Activated naive CD8-positive, alpha-beta T cell treated with anti-CD3 and anti-CD28 coated beads, Interleukin-2, amount 10 ng/mL, durations not matched to agents 7 days and 5 days (primary cell): ENCODE results near the gene ENTHD1. TPM values are rescaled to one million over a fixed set of nuclear protein-coding genes. Genes with fewer than 3 reads are reported as not detected.
A peak's percentile ranks its signal among the peaks of the same experiment; 100 is the strongest.
"Not testable (repeated sequence)": the region's sequence is repeated elsewhere in the genome, so short reads cannot be mapped to it uniquely, and the experiment has no call there.

Experiments used
- ATAC-seq: fragments of 150-1000 bp; cut with Tn5 transposase; one replicate; pipeline ENCODE4 v1.10.0; 2021; ENCODE audit warnings: low read depth, moderate library complexity
- POLR2A ChIA-PET: fragments of 350-600 bp; sonication (Branson Sonifier 250); formaldehyde crosslinking; loops from one replicate; lab custom pipeline; 2021; ENCODE audit warnings: antibody characterized with exemption; lab: Charles Lee
- DNase-seq: peaks from one replicate; pipeline ENCODE4 v3.0.0; 2021
- H3K27ac Mint-ChIP-seq: one replicate; pipeline ENCODE4 v1.8.0; 2022; ENCODE audit warnings: mild to moderate bottlenecking, mixed read lengths
- H3K27me3 Mint-ChIP-seq: one replicate; pipeline ENCODE4 v1.8.0; 2022; ENCODE audit warnings: mild to moderate bottlenecking, moderate library complexity, mixed read lengths
- H3K36me3 Mint-ChIP-seq: one replicate; pipeline ENCODE4 v1.8.0; 2021; ENCODE audit warnings: mild to moderate bottlenecking, mixed read lengths
- H3K4me1 Mint-ChIP-seq: one replicate; pipeline ENCODE4 v1.8.0; 2021; ENCODE audit warnings: mixed read lengths
- H3K4me3 Mint-ChIP-seq: one replicate; pipeline ENCODE4 v1.8.0; 2022; ENCODE audit warnings: mild to moderate bottlenecking, moderate library complexity, mixed read lengths
- H3K9me3 Mint-ChIP-seq: one replicate; pipeline ENCODE4 v1.8.0; 2021; ENCODE audit warnings: mixed read lengths
- total RNA-seq, 2 experiments: library from RNA; stranded (reverse); gene quantifications; one replicate each; pipeline ENCODE4 v1.2.3, GENCODE V29; 2021

ENTHD1 gene
- total RNA-seq, 2 experiments from 2014 or later: 0.11 to 0.34 TPM

- no peak overlapping the region for H3K4me3 Mint-ChIP-seq
- peaks cover 12% of the 10 kb centered on the region for H3K27me3 Mint-ChIP-seq
- H3K36me3 Mint-ChIP-seq: no peaks in the 10 kb centered on the region
- no peaks in the 10 kb centered on the region for H3K4me1 Mint-ChIP-seq
- ATAC-seq: no peak
- H3K27ac Mint-ChIP-seq: no peak overlapping the region
- POLR2A ChIA-PET: no interaction called here
- H3K9me3 Mint-ChIP-seq: no peaks in the 10 kb centered on the region
- DNase-seq: no peak
These were observed 41.8 kb downstream of the ENTHD1 start for GRCh38 chr22:39851606-39852315.

- Mint-ChIP-seq H3K4me3 (no peak overlapping the region), H3K27me3 (peaks cover 10% of the 10 kb centered on the region), H3K9me3 (peaks cover 2% of the 10 kb centered on the region), H3K36me3 (peaks cover 3% of the 10 kb centered on the region), H3K4me1 (peaks cover 6% of the 10 kb centered on the region), H3K27ac (no peak overlapping the region)
- DNase-seq (no peak), ATAC-seq (no peak)
- POLR2A ChIA-PET: no interaction called here
These were observed 46.1 kb downstream of the ENTHD1 start for GRCh38 chr22:39847477-39847876.

DNA sequence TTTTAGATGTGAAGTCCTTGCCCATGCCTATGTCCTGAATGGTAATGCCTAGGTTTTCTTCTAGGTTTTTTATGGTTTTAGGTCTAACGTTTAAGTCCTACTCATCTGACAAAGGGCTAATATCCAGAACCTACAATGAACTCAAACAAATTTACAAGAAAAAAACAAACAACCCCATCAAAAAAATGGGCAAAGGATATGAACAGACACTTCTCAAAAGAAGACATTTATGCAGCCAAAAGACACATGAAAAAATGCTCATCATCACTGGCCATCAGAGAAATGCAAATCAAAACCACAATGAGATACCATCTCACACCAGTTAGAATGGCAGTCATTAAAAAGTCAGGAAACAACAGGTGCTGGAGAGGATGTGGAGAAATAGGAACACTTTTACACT lies 47.0 kb downstream of the ENTHD1 start:
- H3K4me1 Mint-ChIP-seq, H3K4me3 Mint-ChIP-seq, H3K27me3 Mint-ChIP-seq, POLR2A ChIA-PET, H3K36me3 Mint-ChIP-seq, DNase-seq, H3K27ac Mint-ChIP-seq, H3K9me3 Mint-ChIP-seq, ATAC-seq: not testable (repeated sequence)

DNA sequence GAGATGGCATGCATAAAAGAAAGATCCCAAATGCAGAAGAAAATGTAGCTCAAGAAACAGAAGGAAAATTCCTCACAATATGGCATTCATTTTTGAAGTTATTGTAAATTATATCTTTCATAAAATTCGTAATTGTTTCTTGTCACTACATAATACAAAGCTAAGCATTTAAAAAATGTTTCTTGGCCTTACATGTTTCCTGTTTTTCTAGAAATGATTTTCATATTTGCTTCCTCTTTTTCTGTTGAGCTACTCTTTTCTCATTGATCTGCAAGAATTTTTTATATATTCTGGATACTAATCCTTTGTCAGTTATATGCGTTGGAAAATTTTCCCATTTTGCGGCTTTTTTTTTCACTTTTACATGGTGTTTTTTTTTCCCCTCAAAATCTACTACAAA lies 48.0 kb downstream of the ENTHD1 start:
- Mint-ChIP-seq H3K4me1 (peaks cover 6% of the 10 kb centered on the region), H3K27me3 (peaks cover 2% of the 10 kb centered on the region), H3K27ac (no peak overlapping the region), H3K9me3 (peaks cover 2% of the 10 kb centered on the region), H3K36me3 (peaks cover 3% of the 10 kb centered on the region), H3K4me3 (no peak overlapping the region)
- POLR2A ChIA-PET: no interaction called here
- DNase-seq (no peak), ATAC-seq (no peak)

- peaks cover 5% of the 10 kb centered on the region for H3K4me1 Mint-ChIP-seq
- H3K27ac Mint-ChIP-seq: peak overlapping the region; percentile 2
- no peak overlapping the region for H3K4me3 Mint-ChIP-seq
- POLR2A ChIA-PET: no interaction called here
- H3K36me3 Mint-ChIP-seq: peaks cover 4% of the 10 kb centered on the region
- ATAC-seq: peak; percentile 79
- DNase-seq: no peak
- H3K27me3 Mint-ChIP-seq: peaks cover 7% of the 10 kb centered on the region
- peaks cover 2% of the 10 kb centered on the region for H3K9me3 Mint-ChIP-seq
These were observed 53.5 kb downstream of the ENTHD1 start for GRCh38 chr22:39839917-39840510.

GRCh38 chr22:39839204-39839603 lies 54.4 kb downstream of the ENTHD1 start:
- Mint-ChIP-seq H3K4me3 (no peak overlapping the region), H3K27me3 (peaks cover 7% of the 10 kb centered on the region), H3K9me3 (peaks cover 2% of the 10 kb centered on the region), H3K27ac (no peak overlapping the region), H3K4me1 (peaks cover 5% of the 10 kb centered on the region), H3K36me3 (peaks cover 2% of the 10 kb centered on the region)
- DNase-seq (no peak), ATAC-seq (no peak)
- POLR2A ChIA-PET: no interaction called here

DNA sequence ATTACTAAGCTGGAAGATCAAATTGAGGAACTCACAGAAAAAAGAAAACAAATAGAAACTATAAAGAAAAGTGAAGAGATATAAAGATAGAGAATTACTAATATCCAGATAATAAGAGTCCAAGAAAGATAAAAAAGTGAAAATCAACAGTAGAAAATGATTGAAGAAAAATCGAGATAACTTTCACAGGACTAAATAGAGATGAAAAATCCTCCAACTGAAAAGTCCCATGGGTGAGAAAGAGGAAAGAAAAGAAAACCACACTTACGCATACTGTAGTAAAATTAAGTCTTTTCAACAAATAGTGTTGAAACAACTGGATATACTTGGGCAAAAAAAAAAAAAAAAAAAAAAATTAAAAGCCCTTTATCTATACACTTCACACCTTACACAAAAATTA lies 60.0 kb downstream of the ENTHD1 start:
- Mint-ChIP-seq H3K9me3 (no peaks in the 10 kb centered on the region), H3K4me1 (peaks cover 10% of the 10 kb centered on the region), H3K27me3 (peaks cover 25% of the 10 kb centered on the region), H3K36me3 (peaks cover 3% of the 10 kb centered on the region), H3K4me3 (no peak overlapping the region), H3K27ac (no peak overlapping the region)
- ATAC-seq (no peak), DNase-seq (no peak)
- POLR2A ChIA-PET: interaction anchor here (1.1 kb wide), 1 partner anchor 60 kb away, joined by 4 read pairs; no protein-coding TSS in a partner anchor

GRCh38 chr22:39833093-39833492 lies 60.5 kb downstream of the ENTHD1 start:
- Mint-ChIP-seq H3K36me3 (peaks cover 3% of the 10 kb centered on the region), H3K27me3 (peaks cover 25% of the 10 kb centered on the region)
- POLR2A ChIA-PET: interaction anchor here (1.1 kb wide), 1 partner anchor 59 kb away, joined by 4 read pairs; no protein-coding TSS in a partner anchor

GRCh38 chr22:39832627-39833074 lies 60.9 kb downstream of the ENTHD1 start:
- H3K27ac Mint-ChIP-seq: peak overlapping the region; percentile 0
- no peak for DNase-seq
- H3K27me3 Mint-ChIP-seq: peaks cover 25% of the 10 kb centered on the region
- POLR2A ChIA-PET: interaction anchor here (1.1 kb wide), 1 partner anchor 59 kb away, joined by 4 read pairs; no protein-coding TSS in a partner anchor
- H3K4me3 Mint-ChIP-seq: peak overlapping the region; percentile 20
- ATAC-seq: no peak
- peaks cover 10% of the 10 kb centered on the region for H3K4me1 Mint-ChIP-seq
- no peaks in the 10 kb centered on the region for H3K9me3 Mint-ChIP-seq
- H3K36me3 Mint-ChIP-seq: peaks cover 3% of the 10 kb centered on the region

More at GRCh38 chr22:39833093-39833492, 60.5 kb downstream of the ENTHD1 start:
- Mint-ChIP-seq H3K27ac (no peak overlapping the region), H3K9me3 (no peaks in the 10 kb centered on the region), H3K4me3 (peak overlapping the region; percentile 20), H3K4me1 (peaks cover 10% of the 10 kb centered on the region)
- no peak for DNase-seq
- no peak for ATAC-seq

DNA sequence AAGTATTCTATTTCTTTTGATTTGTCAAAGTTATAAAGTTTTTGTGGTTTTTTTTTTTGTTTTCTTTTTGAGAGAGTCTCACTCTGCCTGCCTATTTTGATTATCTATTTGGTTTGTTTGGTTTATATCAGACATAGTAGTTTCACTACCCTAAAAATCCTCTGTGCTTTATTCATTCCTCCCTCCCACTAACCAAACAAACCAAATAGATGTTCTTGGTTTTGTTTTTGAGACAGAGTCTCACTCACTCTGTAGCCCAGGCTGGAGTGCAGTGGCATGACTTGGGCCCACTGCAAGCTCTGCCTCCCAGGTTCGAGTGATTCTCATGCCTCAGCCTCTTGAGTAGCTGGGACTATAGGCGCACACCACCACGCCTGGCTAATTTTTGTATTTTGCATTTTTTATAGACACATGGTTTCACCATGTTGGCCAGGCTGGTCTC lies 67.9 kb downstream of the ENTHD1 start:
- Mint-ChIP-seq H3K4me1 (peaks cover 4% of the 10 kb centered on the region), H3K27ac (no peak overlapping the region), H3K4me3 (no peak overlapping the region), H3K36me3 (no peaks in the 10 kb centered on the region), H3K27me3 (peaks cover 23% of the 10 kb centered on the region), H3K9me3 (peaks cover 3% of the 10 kb centered on the region)
- ATAC-seq (no peak), DNase-seq (no peak)
- POLR2A ChIA-PET: interaction anchor here (0.6 kb wide), 1 partner anchor 249 kb away, joined by 3 read pairs; no protein-coding TSS in a partner anchor

DNA sequence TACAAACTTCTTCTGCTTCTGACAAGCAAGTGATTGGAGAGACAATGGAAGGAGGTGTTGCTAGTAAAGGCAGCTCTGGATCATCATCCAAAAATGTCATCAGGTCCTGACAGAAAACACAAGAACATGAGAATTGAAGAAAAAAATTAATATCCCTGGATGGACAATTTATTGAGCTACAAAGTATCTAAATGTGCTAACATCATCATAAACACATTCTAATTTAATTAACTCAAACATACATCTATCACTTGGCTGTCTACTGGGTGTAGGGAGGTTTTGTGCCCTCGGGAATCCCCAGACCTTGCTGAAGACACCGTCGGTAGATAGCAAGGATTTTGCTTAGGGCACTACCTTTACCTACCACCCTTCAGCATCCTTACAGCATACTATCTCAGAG lies 72.6 kb downstream of the ENTHD1 start:
- Mint-ChIP-seq H3K36me3 (no peaks in the 10 kb centered on the region), H3K9me3 (peaks cover 3% of the 10 kb centered on the region), H3K4me3 (no peak overlapping the region), H3K4me1 (peaks cover 6% of the 10 kb centered on the region), H3K27me3 (peaks cover 37% of the 10 kb centered on the region), H3K27ac (no peak overlapping the region)
- DNase-seq: no peak
- ATAC-seq: no peak
- POLR2A ChIA-PET: no interaction called here

GRCh38 chr22:39820256-39820655 lies 73.3 kb downstream of the ENTHD1 start:
- Mint-ChIP-seq H3K27ac (no peak overlapping the region), H3K27me3 (peaks cover 40% of the 10 kb centered on the region), H3K36me3 (no peaks in the 10 kb centered on the region), H3K4me1 (peaks cover 3% of the 10 kb centered on the region), H3K9me3 (peaks cover 3% of the 10 kb centered on the region), H3K4me3 (no peak overlapping the region)
- no peak for DNase-seq
- POLR2A ChIA-PET: no interaction called here
- no peak for ATAC-seq

- DNase-seq: no peak
- H3K9me3 Mint-ChIP-seq: peaks cover under 1% of the 10 kb centered on the region
- H3K27ac Mint-ChIP-seq: no peak overlapping the region
- H3K4me3 Mint-ChIP-seq: no peak overlapping the region
- POLR2A ChIA-PET: no interaction called here
- ATAC-seq: no peak
- no peaks in the 10 kb centered on the region for H3K36me3 Mint-ChIP-seq
- peaks cover 35% of the 10 kb centered on the region for H3K27me3 Mint-ChIP-seq
- peaks cover 3% of the 10 kb centered on the region for H3K4me1 Mint-ChIP-seq
These were observed 74.1 kb downstream of the ENTHD1 start for GRCh38 chr22:39819429-39819828.

DNA sequence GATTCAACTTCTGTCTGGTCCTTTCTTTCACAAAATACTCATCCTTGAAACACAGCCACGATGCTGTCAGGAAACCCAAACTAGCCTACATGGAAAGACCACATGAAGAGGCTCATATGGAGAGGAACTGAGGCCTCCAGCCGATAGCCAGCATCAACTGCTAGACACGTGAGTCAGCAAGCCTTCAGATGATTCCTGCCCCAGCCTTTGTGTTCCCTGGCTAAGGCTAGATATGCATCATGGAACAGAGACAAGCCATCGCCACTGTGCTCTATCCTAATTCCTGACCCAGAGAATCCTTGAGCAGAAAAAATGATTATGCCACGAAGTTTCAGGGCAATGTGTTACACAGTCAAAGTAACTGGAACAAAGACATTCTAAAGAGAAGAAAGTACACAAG lies 75.5 kb downstream of the ENTHD1 start:
- POLR2A ChIA-PET: no interaction called here
- no peaks in the 10 kb centered on the region for H3K36me3 Mint-ChIP-seq
- no peak for DNase-seq
- ATAC-seq: no peak
- H3K9me3 Mint-ChIP-seq: no peaks in the 10 kb centered on the region
- H3K4me1 Mint-ChIP-seq: peaks cover 3% of the 10 kb centered on the region
- H3K4me3 Mint-ChIP-seq: no peak overlapping the region
- peak overlapping the region; percentile 12 for H3K27ac Mint-ChIP-seq
- peaks cover 35% of the 10 kb centered on the region for H3K27me3 Mint-ChIP-seq
